HG02642 (cell line): Measurements from ENCODE around the gene MYOZ1.

Experiments used
- ATAC-seq: cut with Tn5 transposase; IDR thresholded peaks from one replicate; pipeline ENCODE4 v1.9.1; 2021; ENCODE audit warnings: mild to moderate bottlenecking; ENCODE audit not compliant: unreplicated experiment, poor library complexity

MYOZ1 gene

GRCh38 chr10:73609116-73609515 lies 32.2 kb downstream of the MYOZ1 start:
- ATAC-seq = no peak

- no peak for ATAC-seq
Measured at GRCh38 chr10:73601486-73601921, 39.8 kb downstream of the MYOZ1 start.

GRCh38 chr10:73597346-73597745 lies 43.9 kb downstream of the MYOZ1 start:
- no peak for ATAC-seq

- no peak for ATAC-seq
Measured at GRCh38 chr10:73593812-73594211, 47.5 kb downstream of the MYOZ1 start.

- no peak for ATAC-seq
Measured at GRCh38 chr10:73593110-73593509, 48.2 kb downstream of the MYOZ1 start.

- ATAC-seq = no peak
Measured at GRCh38 chr10:73591935-73592699, 49.2 kb downstream of the MYOZ1 start.

GRCh38 chr10:73590881-73591799 lies 50.1 kb downstream of the MYOZ1 start, which contains the start of gene USP54:
Gene USP54, minus strand, starts transcription at chr10:73591342. Its CDS starts 15,684 bp downstream, at chr10:73575658.
- ATAC-seq = no peak

GRCh38 chr10:73589563-73590126 lies 51.6 kb downstream of the MYOZ1 start:
- no peak for ATAC-seq

- no peak for ATAC-seq
Measured at GRCh38 chr10:73588656-73589055, 52.6 kb downstream of the MYOZ1 start.

- ATAC-seq = no peak
Measured at GRCh38 chr10:73586583-73586984, 54.7 kb downstream of the MYOZ1 start.

GRCh38 chr10:73585327-73585726 lies 55.9 kb downstream of the MYOZ1 start:
- ATAC-seq = no peak

GRCh38 chr10:73584737-73585136 lies 56.5 kb downstream of the MYOZ1 start:
- ATAC-seq = no peak

GRCh38 chr10:73581918-73582317 lies 59.4 kb downstream of the MYOZ1 start:
- ATAC-seq = no peak
